Camera-type eye (tissue), 1 donor: ENCODE results near the gene ARF5. TPM values are rescaled to one million over a fixed set of nuclear protein-coding genes. Genes with fewer than 3 reads are reported as not detected.

Experiments
- total RNA-seq: library from RNA; depleted of rRNA; stranded (reverse); fragments of >200 nt; gene quantifications from one replicate; pipeline ENCODE4 v1.2.3, GENCODE V29; 2014

The ARF5 gene
- total RNA-seq = 135 TPM

DNA sequence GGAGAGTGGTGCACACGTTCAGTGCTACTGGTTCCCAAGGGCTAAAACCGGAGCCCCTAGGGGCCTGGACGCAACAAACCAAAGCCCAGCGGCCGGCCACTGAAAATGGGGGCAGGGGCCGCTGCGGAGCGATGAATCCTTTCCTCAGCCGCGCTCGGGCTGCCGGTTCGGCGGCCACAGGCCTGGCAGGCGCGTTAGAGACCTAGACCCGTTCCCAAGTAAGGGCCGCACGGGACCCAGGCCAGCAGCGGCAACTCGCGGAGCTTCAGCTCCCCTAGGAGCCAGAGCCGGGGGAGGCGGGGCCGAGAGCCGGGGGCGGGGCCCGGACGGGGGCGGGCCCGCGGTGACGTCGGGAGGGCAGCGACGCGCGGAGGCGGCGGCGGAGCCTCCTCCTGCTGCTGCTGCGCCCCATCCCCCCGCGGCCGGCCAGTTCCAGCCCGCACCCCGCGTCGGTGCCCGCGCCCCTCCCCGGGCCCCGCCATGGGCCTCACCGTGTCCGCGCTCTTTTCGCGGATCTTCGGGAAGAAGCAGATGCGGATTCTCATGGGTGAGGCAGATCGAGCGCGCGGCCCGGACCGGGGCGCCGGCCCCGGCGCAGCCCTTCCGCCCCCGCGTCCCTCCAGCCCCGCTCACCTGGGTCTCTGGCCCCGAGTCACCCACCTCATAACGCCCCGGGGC is at the start of gene ARF5:
Gene ARF5 (plus strand): TSS at position 393 of the 678 bp plus-strand sequence. CDS start 88 bp downstream, at position 481.

DNA sequence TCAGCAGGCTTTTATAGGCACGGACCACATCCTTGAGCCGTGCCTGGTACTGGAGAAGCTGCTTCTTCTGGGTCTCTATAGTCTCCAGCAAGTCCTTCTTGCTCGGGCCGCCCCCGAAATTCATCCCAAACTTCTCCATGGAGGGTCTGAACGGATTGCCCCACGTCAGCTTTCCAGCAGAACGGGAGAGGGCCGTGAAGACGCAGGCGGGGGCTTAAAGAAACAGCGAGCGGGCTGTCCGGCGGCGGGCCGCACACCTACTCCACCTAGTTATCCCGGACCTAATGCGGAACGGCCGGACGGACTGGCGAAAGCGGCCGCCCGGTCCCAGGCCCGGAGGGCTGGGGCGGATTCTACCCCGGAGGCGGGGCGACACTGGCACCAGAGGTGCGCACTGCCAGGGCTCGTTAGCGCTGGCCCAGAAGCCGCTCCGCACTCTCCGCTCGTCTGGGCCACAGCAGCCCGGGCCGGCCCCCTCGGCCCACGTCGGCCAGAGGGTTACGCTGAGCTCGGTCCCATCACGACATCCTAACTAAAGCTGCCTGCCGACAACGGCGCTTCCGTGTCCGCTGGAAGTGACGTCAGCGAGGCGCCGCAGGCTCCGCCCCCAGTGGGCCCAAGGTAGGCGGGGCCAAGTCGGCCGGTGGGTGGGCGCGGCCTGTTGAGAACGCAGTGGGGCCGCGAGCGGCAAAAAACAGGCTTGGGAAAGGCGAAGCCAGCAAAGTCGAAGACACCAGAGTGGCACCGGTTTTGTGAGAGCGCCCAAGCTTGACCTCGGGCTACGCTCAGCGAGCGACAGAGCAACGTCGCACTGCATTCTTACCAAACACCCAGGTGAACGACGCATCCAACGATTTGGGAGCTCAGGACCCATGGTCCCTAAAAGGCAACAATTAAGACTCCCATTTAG is 2.9 kb upstream of the ARF5 start, which contains the start of gene GCC1:
Gene GCC1 (minus strand): TSS at position 553 of the 910 bp plus-strand sequence. CDS start 414 bp downstream, at position 139.

DNA sequence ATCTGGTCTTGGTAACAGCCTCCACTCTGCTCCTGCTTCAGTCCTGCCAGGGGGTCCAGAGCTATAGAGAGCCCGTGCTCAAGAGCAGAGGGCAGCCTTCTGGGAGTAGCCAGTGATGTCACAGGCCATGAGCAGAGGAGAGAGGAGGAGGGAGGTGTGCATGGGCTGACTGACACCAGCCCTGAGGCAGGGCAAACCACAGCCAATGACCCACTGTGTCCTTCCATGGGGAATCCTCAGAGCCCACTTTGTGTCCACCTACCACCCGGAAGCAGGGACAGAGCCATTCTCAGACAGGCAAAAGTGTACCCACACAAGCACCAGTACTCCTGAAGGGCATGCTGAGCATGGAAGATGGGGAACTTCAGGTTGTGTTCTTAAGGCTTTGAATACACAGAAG is 29.8 kb downstream of the ARF5 start, which contains the start of gene PAX4:
Gene PAX4 (minus strand): TSS at position 101 of the 400 bp plus-strand sequence. CDS start 2,214 bp downstream, outside the sequence.

Other genes with a start within 250 kb of the ARF5 start
- gene ZNF800, start 195.7 kb upstream of the ARF5 start, total RNA-seq = 44.0 TPM
- 14.6 TPM for gene GCC1, start 2.8 kb upstream of the ARF5 start, total RNA-seq
- gene FSCN3, start 5.3 kb downstream of the ARF5 start, total RNA-seq = 1.2 TPM
- gene PAX4, start 29.7 kb downstream of the ARF5 start, total RNA-seq = not detected
- gene SND1, start 63.8 kb downstream of the ARF5 start, total RNA-seq = 110 TPM